GM19193 (cell line): Measurements from ENCODE around the gene PPP1R36.

Source experiments
- POLR2A ChIP-seq: IDR thresholded peaks from 4 replicates; pipeline ENCODE4 v1.6.1; 2011; ENCODE audit not compliant: insufficient read depth, insufficient read length; ENCODE audit errors: extremely low read depth

PPP1R36 gene

DNA sequence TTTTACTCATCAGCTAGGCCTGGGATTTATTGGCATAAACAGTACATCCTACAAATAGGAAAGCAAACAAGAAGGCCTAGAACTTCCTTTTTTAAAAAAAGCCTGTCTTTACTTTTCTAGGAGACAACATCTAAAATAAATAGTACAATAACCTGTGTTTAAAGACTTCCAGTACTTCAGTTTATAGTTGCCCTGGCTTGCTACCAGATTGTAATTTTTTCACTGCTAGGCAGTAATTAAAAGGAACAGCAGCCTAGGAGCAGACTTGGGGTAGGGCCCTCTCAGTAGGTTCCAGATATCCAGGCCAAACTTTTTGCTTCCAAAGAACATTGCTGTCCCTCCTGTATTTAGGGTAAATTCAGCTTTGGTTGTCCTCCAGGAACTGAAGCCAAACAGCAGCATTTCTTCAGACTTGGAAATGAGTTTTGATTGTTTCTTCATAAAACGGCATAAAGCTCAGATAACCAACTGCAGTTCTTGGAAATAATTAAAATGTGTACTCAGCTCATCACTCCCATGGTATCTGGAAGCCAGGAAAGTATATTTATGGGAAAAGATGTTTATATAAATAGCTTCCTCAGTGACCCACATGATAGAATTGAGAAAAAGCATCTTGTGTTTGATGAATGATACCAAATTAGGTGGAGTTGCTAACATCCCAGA lies 61.7 kb downstream of the PPP1R36 start:
- no peak for TF ChIP-seq POLR2A

DNA sequence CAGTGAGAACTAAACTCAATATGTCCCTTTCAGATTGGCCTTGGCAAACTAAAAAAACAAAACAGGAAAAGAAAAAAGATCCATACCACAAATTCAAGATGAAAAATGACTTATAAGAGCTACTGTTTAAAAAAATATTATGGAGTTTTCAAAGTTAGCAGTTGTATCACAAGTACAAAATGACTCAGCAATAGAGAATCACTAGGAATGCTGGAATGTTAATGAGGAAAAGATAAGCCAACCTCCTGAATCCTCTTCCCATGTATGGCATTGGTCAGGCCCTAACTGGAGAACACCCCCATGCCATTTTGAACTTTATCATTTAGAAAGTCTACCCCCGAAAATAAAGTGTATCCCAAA lies 62.2 kb downstream of the PPP1R36 start:
- TF ChIP-seq POLR2A: no peak

DNA sequence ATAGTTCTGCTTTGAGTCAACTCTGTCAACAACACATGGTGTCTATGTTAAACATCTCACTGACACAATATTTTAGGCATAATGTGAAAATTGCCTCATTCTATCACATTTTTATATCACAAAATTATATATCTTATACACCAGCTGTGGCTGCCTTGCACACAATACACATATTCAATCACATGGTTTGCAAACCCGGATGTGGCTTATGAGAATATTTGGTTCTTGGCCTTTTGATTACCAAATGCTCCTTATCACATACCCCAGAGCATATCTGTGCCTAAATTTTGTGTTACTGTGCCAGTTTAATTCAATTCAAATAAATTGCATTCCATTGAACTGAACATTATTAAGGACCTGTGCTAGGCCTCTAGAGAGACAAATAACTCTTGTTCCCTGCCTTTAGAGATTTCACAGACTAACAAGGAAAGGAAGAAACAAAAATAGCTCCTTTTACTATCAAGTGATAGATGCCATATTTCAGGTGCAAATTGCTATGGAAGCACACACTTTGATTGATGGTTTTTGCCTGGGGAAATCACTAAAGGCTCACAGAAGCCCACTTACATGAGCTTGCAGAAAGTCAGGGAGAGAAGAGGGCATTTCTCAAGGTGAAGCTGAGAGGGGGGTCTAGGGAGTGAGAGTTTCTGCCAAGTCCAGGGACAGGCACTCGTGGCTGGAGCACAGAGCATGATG lies 63.4 kb downstream of the PPP1R36 start:
- TF ChIP-seq POLR2A: no peak

DNA sequence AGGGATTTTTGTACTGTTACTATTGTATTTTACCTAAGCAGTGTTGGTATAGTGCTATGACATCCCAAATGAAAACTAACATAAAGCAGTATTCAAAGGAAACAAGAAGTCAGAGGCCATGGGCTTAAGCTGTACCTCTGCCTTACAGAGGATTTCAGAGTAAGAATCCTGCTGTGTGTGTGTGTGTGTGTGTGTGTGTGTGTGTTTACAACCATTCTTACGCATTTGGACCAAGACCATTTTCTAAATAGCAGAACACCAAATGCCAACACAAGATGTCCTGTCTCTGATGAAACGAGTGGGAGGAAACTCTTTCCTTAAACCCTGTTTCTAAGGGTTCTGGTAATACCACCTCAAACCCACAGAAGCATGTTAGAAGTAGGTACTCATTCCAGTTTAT lies 64.4 kb downstream of the PPP1R36 start:
- no peak for TF ChIP-seq POLR2A

DNA sequence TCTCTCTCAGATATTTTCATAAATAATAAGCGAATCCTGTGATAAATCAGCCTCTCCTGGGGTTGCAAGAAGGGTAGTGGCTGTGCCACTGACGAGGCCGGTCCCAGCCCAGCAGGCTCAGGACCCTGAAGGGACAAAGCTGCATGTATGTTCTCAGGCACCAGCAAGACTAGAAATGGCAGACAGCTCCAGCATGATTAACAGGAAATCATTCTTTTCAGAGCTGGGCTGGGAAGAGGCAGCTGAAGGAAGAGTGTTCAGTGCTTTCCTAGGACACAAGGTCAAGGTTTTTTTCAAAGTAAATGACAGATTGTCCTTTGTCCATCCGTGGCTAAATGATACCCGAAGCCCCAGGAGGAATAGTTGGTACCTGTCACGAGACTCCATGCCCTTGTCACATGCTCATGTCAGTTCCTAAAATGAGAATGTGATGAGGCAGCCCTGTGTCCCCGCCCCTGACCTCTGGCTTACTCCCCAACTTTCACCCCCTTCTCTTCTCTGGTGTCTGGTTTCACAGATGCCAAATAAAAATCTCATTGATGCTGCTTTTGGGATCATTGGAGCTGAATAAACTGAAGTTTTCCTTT lies 65.1 kb downstream of the PPP1R36 start:
- no peak for TF ChIP-seq POLR2A

DNA sequence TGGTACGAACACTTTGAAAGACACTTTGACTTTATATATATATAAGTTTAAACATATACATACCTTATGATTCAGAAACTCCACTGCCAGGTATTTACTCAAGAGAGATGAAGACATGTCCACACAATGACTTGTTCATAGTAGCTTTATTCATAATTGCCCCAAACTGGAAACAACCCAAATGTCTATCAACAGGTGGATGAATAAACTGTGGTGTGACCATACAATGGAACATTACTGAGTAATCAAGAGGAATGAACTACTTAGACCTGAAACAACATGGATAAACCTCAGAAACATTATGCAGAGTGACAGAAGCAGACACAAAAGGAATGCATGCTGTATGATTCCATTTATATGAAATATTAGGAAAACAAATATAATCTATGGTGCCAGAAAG lies 71.1 kb downstream of the PPP1R36 start:
- TF ChIP-seq POLR2A: no peak

DNA sequence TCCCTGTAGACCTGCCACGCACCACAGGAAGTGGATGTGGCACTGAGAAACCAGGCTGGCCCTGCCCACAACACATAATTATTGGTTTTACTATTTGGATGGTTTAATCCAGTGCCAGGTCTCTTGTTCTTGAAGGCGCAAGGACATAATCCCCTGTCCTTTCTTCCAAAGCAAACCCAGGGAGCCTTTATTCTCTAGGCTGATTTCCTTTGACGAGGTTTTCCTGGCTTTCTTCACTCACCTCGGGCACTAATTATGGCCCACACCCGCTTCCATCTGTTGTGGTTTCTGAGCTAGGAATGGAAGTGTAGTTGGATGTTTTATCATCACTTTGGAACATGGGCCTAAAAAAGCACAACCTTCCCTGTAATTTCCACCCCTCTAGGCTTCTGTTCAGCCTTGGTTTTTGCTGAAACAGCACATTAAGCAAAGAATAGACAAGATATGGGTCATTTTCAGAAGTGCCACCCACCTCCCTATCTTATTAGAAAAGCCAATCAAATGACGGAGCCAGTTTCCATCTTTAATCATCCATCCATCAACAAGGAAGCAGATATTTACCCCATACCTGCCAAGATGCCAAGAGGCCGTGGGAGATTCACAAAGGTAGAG lies 73.9 kb downstream of the PPP1R36 start:
- no peak for TF ChIP-seq POLR2A

DNA sequence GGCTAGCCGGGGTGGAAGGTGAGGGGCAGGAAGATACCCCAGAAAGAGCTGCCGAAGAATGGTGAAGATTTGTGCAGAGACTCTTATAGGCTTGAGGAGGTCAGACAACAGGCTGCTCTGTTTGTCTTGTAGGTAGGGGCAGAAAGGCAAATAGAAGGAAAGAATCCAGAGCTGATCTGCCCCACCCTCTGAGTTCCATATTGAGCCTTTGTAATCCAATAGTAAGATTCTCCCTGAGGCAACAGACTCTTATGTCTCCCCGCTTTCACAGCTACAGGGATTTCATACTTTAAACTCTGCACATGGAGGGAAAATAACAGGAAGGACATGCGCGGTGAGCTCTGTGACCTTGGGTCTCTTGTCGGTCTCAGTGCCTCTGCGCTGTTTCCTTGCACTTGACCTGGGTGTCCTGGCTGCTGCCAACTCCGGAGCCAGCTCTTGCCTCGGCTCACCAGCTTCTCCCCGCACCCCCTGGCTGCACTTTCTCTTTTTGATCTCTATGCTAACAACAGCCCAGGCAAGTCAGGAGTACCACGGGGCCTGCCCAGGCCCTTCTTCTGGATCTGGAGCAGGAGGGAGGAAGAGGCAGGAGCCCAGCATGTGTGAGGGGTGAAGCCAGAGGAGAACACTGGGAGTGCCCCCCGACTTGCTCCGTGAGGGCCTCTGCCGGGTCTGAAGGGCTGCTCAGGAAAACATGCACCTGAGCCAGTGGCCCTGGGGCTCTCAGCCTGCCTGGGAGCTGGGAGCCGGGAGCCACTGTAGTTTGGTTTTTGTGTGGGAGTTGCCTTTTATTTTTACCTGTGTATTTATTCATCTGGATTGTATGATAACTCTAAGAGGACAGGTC lies 75.8 kb downstream of the PPP1R36 start:
- TF ChIP-seq POLR2A: no peak

DNA sequence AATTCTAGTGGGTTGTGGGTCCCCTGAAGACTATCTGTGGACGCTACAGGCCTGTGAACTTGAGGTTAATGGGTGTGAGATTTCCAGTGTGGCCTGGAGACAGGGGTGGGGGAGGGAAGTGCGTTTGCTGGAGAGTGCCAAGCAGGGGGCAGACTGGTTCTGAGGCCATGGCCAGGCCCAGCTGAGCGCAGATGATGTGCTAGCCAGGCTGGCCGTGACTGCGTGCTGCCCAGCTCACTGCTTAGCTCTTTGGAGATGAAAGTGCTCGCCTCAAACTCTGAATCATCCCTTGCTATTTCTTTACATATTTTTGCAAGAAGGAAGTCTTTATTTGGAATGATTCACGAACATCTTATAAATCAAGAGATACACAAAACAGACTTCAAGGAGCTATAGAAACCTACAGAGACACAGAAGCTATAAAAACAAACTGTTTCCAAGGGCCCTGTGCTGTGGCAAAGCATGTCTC lies 79.2 kb downstream of the PPP1R36 start:
- no peak for TF ChIP-seq POLR2A

DNA sequence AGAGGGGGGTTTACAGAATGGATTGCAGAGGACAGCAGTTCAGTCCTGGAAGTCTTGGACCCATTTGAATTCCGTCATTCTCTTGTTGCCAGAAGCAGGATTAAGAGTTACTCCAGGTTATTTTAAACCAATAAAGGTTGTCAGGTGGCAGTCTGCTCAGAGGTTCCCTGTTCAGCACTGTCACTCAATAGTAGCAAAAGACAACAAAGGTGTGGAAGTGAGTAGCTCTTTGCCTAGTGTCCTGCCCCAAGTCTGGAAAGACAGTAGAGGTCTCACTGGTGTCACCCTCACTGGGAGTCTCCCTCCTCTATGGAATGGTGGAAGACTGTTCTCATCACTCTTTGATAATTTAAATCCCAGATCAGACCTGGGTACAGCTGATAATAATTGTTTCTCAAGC lies 81.0 kb downstream of the PPP1R36 start:
- TF ChIP-seq POLR2A: no peak

DNA sequence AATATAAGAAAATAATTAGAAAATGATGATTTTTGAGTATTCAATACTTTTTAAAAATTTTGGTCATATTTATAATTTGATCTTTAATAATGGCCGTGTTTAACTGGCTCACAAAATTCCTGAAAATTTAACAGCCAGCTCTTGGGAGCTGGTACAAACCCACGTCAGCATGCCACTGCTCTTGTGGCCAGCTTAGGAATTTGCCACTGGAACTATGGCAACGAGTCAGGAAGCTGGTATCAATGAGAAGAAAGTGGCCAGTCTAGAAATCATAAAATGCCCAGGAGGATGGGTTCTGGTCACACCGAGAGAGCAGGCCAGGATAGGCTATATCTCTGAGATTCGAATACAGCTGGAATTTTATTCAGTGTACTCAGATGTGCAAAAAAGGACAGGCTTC lies 82.3 kb downstream of the PPP1R36 start:
- TF ChIP-seq POLR2A: no peak

DNA sequence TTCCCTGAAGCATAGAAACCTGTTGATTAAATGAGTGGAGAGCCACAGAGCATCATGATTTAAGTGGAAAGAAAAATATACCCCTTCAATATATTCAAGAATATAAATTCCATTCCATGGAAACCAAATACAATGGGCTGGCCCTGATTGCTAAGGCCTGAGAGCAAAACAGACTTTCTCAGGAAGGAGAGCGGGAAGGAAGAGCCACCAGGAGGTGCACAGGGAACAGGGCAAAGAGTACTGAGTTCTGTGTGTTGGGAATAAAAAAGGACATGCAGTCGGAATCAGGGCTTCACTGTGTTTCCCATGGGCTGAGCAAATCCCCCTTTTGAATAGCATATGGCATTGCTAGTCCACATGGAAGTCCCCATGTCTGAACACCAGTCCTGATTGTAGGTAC lies 84.8 kb downstream of the PPP1R36 start:
- no peak for TF ChIP-seq POLR2A

DNA sequence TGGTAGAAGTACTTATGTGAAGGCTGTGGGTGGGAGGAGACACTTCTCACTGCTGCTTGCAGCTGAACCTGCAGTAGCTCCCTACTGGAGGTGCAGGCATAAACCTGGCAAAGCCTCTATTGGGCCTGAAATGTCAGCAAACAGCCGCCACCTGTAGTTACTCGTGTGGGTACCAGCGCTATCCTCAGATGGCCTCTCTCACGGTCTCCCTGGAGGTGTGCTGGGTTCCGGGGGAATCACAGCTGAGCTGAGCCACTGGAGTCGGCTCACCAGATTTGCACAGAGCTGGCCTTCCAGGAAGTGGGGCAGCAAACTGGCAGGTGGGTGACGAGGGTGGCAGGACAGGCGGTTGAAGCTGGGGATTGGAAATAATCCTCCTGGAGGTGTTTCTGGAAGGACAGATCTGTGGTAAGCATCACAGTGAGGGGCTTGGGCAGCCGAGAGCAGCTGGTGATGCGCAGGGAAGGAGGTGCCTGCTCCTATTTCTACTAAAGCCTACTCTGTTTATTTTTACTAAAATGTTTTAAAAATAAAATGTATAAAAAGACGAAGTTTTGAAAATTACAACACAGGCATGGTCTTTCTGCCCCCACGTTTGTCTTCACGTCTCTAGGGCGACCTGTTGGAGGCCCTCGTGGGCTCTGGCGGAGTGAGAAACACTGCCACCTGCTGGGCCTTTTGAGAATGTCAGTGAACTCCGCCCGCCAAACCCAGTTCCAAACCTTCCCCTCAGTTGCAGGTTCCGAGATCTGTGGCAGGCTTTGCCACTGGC lies 86.6 kb downstream of the PPP1R36 start:
- TF ChIP-seq POLR2A: no peak

DNA sequence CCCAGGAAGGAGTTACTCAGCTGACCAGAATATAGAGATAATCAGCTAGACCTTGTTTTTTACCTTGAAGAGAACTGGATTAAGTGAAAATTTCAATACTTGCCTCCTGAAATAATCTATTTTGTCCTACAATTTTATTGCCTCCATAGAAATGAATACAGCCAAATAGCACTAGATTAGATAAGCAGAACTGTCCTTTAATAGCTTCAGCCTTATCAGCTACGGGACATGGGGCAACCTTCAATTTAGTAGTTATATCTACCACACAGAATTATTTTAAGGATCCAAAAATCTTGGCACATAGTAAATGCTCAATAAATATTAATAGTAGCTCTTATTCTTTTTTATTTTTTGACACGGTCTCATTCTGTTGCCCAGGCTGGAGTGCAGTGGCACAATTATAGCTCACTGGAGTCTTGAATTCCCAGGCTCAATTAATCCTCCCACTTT lies 87.2 kb downstream of the PPP1R36 start:
- TF ChIP-seq POLR2A: no peak
